IPS-20b (cell line): ENCODE results near the gene CDRT15.
"Not testable (repeated sequence)": the region's sequence is repeated elsewhere in the genome, so short reads cannot be mapped to it uniquely, and the experiment has no call there.

ENCODE experiments used
- H3K27ac ChIP-seq: one replicate; pipeline ENCODE4 v1.5.1; 2013; ENCODE audit warnings: low read length
- H3K27me3 ChIP-seq: 2 replicates; pipeline ENCODE4 v1.6.1; 2013; ENCODE audit warnings: mild to moderate bottlenecking, low read length, inconsistent platforms; ENCODE audit not compliant: insufficient read depth
- H3K36me3 ChIP-seq: 2 replicates; pipeline ENCODE4 v1.6.1; 2013; ENCODE audit warnings: low read depth, mild to moderate bottlenecking, inconsistent platforms, low read length, moderate library complexity; ENCODE audit not compliant: insufficient read depth
- H3K4me1 ChIP-seq: 2 replicates; pipeline ENCODE4 v1.6.1; 2013; ENCODE audit warnings: mild to moderate bottlenecking, control low read depth, inconsistent platforms, low read length, moderate library complexity; ENCODE audit not compliant: insufficient read depth
- H3K4me3 ChIP-seq: 2 replicates; pipeline ENCODE4 v1.5.1; 2013; ENCODE audit warnings: mild to moderate bottlenecking, low read length, inconsistent platforms
- H3K9ac ChIP-seq: 2 replicates; pipeline ENCODE4 v1.6.1; 2013; ENCODE audit warnings: low read depth, mild to moderate bottlenecking, inconsistent platforms, low read length, moderate library complexity
- H3K9me3 ChIP-seq: 2 replicates; pipeline ENCODE4 v1.6.1; 2013; ENCODE audit warnings: mild to moderate bottlenecking, low read depth, low read length, inconsistent platforms; ENCODE audit not compliant: insufficient read depth

CDRT15 gene

DNA sequence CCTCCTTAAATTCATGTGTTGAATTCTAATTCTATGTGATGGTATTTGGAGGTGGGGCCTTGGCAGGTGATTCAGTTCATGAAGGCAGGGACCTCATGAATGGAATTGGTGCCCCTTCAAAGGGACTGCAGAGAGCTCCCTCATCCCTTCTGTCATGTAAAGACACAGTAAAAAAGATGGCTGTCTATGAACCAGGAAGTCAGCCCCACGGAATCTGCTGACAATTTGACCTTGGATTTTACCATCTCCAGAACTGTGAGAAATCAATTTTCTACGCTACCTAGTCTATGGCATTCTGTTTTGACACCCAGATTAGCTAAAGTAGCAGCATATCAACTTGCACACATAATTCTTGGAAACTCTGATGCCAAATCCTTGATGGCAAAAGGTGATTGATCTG, 1.6 kb downstream of the CDRT15 start:
- not testable (repeated sequence) for H3K27me3 ChIP-seq, H3K4me3 ChIP-seq, H3K36me3 ChIP-seq, H3K4me1 ChIP-seq, H3K9ac ChIP-seq, H3K27ac ChIP-seq, H3K9me3 ChIP-seq

- H3K9ac ChIP-seq, H3K4me3 ChIP-seq, H3K4me1 ChIP-seq, H3K9me3 ChIP-seq, H3K27ac ChIP-seq, H3K27me3 ChIP-seq, H3K36me3 ChIP-seq: not testable (repeated sequence)
Observed at GRCh38 chr17:14231187-14231586, 5.5 kb downstream of the CDRT15 start.

GRCh38 chr17:14228903-14229302, 7.8 kb downstream of the CDRT15 start:
- no peak overlapping the region for H3K9ac ChIP-seq
- H3K9me3 ChIP-seq = no peaks in the 10 kb centered on the region
- H3K36me3 ChIP-seq = no peaks in the 10 kb centered on the region
- no peak overlapping the region for H3K4me3 ChIP-seq
- no peaks in the 10 kb centered on the region for H3K4me1 ChIP-seq
- no peak overlapping the region for H3K27ac ChIP-seq
- H3K27me3 ChIP-seq = no peaks in the 10 kb centered on the region

GRCh38 chr17:14227052-14227451, 9.6 kb downstream of the CDRT15 start:
- Histone ChIP-seq H3K4me1 (no peaks in the 10 kb centered on the region), H3K9me3 (no peaks in the 10 kb centered on the region), H3K27ac (no peak overlapping the region), H3K27me3 (no peaks in the 10 kb centered on the region), H3K9ac (no peak overlapping the region), H3K4me3 (no peak overlapping the region), H3K36me3 (no peaks in the 10 kb centered on the region)

- H3K4me3 ChIP-seq = no peak overlapping the region
- no peak overlapping the region for H3K9ac ChIP-seq
- H3K9me3 ChIP-seq = no peaks in the 10 kb centered on the region
- no peak overlapping the region for H3K27ac ChIP-seq
- no peaks in the 10 kb centered on the region for H3K27me3 ChIP-seq
- no peaks in the 10 kb centered on the region for H3K4me1 ChIP-seq
- no peaks in the 10 kb centered on the region for H3K36me3 ChIP-seq
Observed at GRCh38 chr17:14225254-14225980, 11.2 kb downstream of the CDRT15 start.

DNA sequence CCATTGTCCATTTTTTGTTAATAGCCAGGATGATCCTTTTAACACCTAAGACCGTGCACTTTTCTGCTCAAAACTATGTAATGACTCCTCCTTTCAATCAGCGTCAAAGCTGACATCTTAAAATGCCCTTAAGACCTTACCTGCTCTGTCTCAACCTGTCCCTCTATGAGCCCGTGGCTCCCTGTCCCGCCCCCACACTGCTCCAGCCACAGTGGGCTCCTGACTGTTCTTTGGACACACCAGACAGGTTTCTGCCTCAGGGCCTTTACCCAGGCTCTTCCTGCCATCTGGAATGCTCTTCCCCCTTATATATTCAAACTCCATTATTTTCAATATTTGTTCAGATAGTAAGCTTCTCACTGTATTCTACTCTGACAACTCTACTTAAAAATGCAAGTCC, 14.1 kb downstream of the CDRT15 start:
- no peak overlapping the region for H3K27ac ChIP-seq
- H3K27me3 ChIP-seq = no peaks in the 10 kb centered on the region
- H3K9me3 ChIP-seq = no peaks in the 10 kb centered on the region
- no peaks in the 10 kb centered on the region for H3K4me1 ChIP-seq
- H3K4me3 ChIP-seq = no peak overlapping the region
- no peaks in the 10 kb centered on the region for H3K36me3 ChIP-seq
- no peak overlapping the region for H3K9ac ChIP-seq

DNA sequence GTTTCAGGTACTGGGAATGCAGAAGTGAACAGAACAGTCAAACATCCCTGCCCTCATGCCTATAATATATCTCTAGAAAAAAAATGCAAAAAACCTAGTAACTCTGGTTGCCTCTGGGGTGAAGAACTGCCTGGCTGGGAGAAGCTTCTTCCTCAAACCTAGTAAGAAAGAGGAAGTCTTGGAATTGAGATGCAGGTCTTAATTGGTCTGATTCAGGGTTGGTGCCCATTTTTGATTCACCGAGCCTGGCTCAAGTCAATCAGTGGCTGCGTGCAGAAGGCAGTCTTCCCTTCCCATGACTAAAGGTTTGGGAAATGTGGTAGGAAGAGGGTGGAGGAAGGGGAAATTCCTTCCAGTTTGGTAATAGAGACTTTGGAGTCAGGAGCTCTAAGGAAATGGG, 22.4 kb downstream of the CDRT15 start:
- Histone ChIP-seq H3K27me3 (no peaks in the 10 kb centered on the region), H3K9ac (no peak overlapping the region)

DNA sequence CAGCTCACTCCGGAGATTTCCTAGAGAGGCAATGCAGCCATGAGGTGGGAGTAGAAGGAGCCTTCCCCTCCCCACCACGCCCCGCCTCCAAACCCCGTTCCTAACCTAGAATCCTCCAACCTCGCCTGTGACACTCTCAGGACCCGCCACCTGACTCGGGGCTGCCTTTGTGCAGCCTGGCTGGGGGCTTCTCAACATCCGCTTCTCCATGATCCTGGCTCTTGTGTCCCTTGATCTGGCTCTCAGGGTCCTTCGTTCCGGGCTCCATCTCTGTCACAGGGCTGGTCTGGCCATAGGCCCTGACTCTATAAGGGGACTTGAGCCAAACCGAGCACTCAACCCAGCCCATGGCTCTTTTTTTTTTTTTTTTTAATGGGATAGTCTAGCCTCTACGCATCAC, 24.3 kb downstream of the CDRT15 start:
- H3K9me3 ChIP-seq = peaks cover 7% of the 10 kb centered on the region; the same call in 1 of the 2 replicates
- H3K27me3 ChIP-seq = no peaks in the 10 kb centered on the region
- no peak overlapping the region for H3K9ac ChIP-seq
- no peaks in the 10 kb centered on the region for H3K4me1 ChIP-seq
- H3K36me3 ChIP-seq = peaks cover 19% of the 10 kb centered on the region
- H3K27ac ChIP-seq = no peak overlapping the region
- no peak overlapping the region for H3K4me3 ChIP-seq

More for the DNA sequence above, 22.4 kb downstream of the CDRT15 start:
- Histone ChIP-seq H3K9me3 (peaks cover 7% of the 10 kb centered on the region; the same call in 1 of the 2 replicates), H3K4me1 (no peaks in the 10 kb centered on the region), H3K4me3 (no peak overlapping the region), H3K27ac (no peak overlapping the region), H3K36me3 (peaks cover 18% of the 10 kb centered on the region)

GRCh38 chr17:14211801-14212200, 24.9 kb downstream of the CDRT15 start:
- H3K27me3 ChIP-seq = no peaks in the 10 kb centered on the region
- H3K9ac ChIP-seq = no peak overlapping the region
- no peak overlapping the region for H3K4me3 ChIP-seq
- H3K9me3 ChIP-seq = peaks cover 7% of the 10 kb centered on the region; the same call in 1 of the 2 replicates
- no peak overlapping the region for H3K27ac ChIP-seq
- peaks cover 19% of the 10 kb centered on the region for H3K36me3 ChIP-seq
- no peaks in the 10 kb centered on the region for H3K4me1 ChIP-seq

GRCh38 chr17:14211246-14211645, 25.4 kb downstream of the CDRT15 start:
- H3K27ac ChIP-seq = no peak overlapping the region
- H3K9me3 ChIP-seq = peaks cover 7% of the 10 kb centered on the region; the same call in 1 of the 2 replicates
- no peaks in the 10 kb centered on the region for H3K4me1 ChIP-seq
- H3K27me3 ChIP-seq = no peaks in the 10 kb centered on the region
- no peak overlapping the region for H3K4me3 ChIP-seq
- no peak overlapping the region for H3K9ac ChIP-seq
- H3K36me3 ChIP-seq = peaks cover 19% of the 10 kb centered on the region

DNA sequence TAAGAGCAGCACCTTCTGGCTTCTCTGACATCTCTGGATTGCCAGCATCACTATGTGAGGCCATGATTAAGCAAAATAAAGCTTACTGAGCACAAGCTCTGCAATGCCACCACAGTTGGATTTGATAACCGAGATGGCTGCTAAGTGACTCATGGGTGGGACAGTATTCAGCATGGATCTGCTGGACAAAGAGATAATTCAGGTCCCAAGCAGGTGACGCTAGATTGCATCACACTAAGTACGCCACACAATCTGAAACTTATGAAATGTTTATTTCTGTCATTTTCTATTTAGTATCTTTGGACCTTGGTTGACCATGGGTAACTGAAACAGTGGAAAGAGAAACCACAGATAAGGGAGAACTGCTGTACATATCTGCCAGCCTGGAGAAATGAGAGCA, 27.4 kb downstream of the CDRT15 start:
- H3K36me3 ChIP-seq = peaks cover 19% of the 10 kb centered on the region

DNA sequence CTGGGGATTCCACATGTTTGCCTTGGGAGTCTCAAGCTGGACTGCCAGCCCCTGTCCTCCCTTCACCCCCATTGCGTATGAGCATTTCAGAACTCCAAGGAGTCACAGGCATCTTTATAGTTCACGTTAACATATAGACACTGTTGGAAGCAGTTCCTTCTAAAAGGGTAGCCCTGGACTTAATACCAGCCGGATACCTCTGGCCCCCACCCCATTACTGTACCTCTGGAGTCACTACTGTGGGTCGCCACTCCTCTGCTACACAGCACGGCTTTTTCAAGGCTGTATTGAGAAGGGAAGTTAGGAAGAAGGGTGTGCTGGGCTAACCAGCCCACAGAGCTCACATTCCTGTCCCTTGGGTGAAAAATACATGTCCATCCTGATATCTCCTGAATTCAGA, 28.9 kb downstream of the CDRT15 start:
- H3K27ac ChIP-seq = no peak overlapping the region
- H3K9me3 ChIP-seq = peaks cover 7% of the 10 kb centered on the region; the same call in 1 of the 2 replicates
- H3K36me3 ChIP-seq = peaks cover 19% of the 10 kb centered on the region
- H3K9ac ChIP-seq = no peak overlapping the region
- no peaks in the 10 kb centered on the region for H3K4me1 ChIP-seq
- H3K4me3 ChIP-seq = no peak overlapping the region
- no peaks in the 10 kb centered on the region for H3K27me3 ChIP-seq

More for the DNA sequence above, 27.4 kb downstream of the CDRT15 start:
- no peak overlapping the region for H3K4me3 ChIP-seq
- no peak overlapping the region for H3K9ac ChIP-seq
- peaks cover 7% of the 10 kb centered on the region; the same call in 1 of the 2 replicates for H3K9me3 ChIP-seq
- no peak overlapping the region for H3K27ac ChIP-seq
- no peaks in the 10 kb centered on the region for H3K27me3 ChIP-seq
- H3K4me1 ChIP-seq = no peaks in the 10 kb centered on the region
